HG03045 (cell line): ENCODE results near the gene PLXNA2.

Experiments used
- ATAC-seq: cut with Tn5 transposase; IDR thresholded peaks from one replicate; pipeline ENCODE4 v1.9.1; 2021; ENCODE audit warnings: mild to moderate bottlenecking, moderate library complexity; ENCODE audit not compliant: unreplicated experiment

PLXNA2 gene

GRCh38 chr1:208265525-208265924 lies 21.3 kb upstream of the PLXNA2 start:
- ATAC-seq, result no peak

GRCh38 chr1:208265122-208265469 lies 20.9 kb upstream of the PLXNA2 start:
- no peak for ATAC-seq

DNA sequence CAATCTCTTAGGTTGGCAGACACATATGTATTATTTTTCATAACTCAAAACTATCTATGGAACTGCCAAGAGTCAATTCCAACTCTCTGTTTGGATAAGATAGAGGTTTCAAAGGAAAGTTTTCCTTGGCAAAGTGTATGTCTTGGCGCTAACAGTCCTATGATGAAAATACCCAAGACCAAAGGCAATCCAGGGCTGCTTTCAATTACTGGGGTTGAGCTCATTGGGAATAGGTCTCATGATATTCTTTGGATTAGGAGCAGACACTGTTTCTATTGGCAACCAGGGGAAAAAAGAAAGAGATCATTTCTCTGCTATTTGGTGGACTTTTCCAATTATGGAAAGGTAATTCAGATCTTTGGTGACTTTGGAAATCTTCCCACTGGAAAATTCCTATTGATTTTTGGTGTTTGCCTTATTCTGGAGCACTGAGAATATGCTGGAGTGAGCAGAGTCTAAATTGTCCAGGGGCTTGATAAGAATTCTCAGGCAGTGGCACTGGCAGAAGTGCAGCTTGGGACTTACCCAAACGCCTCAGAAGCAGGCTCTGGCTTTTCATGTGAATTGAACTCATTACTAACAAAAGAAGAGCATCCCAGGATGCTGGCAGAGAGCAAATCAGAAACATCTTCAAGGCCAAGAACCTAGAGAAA lies 20.4 kb upstream of the PLXNA2 start:
- ATAC-seq, result no peak

DNA sequence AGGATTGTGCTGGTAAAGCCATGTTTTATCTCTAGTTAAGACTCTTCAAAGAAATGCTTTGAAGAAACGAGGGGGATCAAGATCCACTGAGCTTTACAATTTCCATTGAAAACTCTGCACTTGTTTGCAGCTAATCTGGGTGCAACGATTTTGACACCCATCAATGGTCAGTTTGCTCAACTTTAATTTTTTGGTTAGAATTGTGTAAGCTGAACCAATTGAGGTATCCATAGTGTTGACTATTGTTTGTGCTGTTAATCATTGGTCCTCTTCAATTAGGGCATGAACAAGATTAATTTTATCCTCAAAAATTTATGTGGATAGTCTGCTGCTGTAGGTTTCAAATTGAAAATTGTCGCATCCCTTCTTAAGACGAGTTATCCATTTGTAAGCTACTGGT lies 17.7 kb upstream of the PLXNA2 start:
- no peak for ATAC-seq

DNA sequence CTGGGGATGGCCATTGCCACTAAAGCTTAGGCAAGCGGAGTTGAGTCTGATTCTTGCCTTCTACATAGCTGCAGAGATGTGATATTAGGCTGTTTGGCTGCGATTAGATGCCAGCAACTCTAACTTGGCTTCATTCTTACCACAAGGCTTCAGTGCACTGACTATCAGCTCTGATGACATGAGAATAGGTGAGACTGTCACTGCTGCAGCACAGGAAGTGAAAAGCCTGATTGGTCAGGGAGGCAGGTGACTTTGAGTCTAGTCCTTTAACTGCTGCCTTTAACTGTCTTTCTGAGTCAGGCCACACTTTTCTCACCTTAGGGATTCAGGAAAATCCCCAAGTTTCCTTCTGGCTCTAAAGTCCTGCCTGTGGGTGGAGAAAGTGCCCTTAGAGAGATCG lies 14.1 kb upstream of the PLXNA2 start:
- ATAC-seq, result no peak

DNA sequence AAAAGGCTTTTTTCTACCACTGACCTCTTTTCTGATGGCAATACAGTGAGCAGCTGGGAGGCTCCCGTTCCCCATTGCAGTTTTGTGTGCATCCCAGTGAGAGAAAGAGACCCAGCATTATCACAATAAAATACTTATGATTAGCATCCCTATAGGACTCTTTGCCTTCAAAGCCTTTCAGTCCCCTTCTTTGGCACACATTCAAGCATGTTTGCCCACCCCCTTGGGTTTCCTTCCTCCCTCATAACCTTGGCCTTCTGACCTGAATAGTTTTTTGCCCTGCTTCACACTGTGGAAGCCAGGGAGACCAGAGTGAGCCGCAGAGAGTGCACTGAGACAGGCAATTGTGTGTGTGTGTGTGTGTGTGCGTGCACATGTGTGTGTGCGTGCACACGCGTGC lies 13.2 kb upstream of the PLXNA2 start:
- ATAC-seq, result no peak

DNA sequence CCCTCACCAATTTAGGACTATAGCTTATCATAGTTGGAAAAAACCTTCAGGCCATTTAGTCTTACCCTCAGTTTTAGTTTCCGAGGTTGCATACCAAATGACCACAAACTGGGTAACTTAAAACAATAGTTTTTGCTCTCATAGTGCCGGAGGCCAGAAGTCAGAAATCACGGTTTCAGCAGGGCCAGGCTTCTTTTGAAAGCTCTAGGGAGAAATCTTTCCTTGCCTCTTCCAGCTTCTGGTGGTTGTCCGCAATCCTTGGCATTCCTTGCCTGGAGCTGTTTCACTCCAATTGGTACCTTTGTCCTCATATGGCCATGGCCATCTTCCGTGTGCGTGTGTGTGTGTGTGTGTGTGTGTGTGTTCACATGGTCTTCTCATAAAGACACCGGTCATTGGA lies 12.4 kb upstream of the PLXNA2 start:
- no peak for ATAC-seq

DNA sequence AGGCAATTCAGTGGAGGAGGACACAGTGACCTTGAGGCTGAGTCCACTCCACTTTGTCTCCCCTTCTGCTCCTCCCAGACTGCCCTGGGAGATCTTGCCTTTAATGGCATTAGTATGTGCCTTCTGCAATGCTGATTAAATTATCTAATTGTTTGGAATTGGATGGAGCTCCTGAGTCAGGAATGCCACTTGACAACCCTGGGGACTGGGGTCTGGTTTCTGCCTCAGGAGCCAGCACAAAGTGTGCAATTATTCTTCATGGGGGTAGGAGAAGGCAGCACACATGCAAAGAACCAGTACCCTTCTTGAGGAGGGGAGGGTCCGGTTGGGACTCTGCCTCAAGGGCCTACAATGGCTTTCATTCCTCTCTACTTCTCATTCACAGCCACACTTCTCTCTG lies 11.9 kb upstream of the PLXNA2 start:
- no peak for ATAC-seq

- ATAC-seq, result no peak
Observed at GRCh38 chr1:208254862-208255261, 10.7 kb upstream of the PLXNA2 start.

GRCh38 chr1:208254376-208254775 lies 10.2 kb upstream of the PLXNA2 start:
- ATAC-seq, result no peak

GRCh38 chr1:208252836-208253576 lies 8.8 kb upstream of the PLXNA2 start:
- no peak for ATAC-seq

GRCh38 chr1:208251911-208252835 lies 8.0 kb upstream of the PLXNA2 start:
- ATAC-seq, result no peak

- ATAC-seq, result no peak
Observed at GRCh38 chr1:208251015-208251414, 6.8 kb upstream of the PLXNA2 start.

DNA sequence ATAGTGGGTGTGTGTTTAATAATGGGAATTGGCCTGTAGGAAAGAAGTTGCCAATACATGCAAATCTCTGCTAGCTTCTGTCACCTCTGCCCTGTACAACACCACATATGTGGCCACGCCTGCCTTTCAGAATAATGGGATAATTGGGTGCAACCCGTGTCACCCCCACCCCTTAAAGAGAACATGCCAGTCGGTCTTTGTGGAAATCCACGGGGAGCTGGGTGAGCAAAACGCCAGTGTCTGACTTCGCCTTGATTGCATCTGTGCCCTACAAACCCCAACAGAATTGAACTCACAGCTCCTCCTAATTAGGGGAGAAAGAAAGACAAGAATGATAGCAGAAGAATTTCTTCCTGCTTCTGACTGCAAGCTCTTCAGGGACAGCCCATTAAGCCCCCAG lies 6.4 kb upstream of the PLXNA2 start:
- no peak for ATAC-seq

DNA sequence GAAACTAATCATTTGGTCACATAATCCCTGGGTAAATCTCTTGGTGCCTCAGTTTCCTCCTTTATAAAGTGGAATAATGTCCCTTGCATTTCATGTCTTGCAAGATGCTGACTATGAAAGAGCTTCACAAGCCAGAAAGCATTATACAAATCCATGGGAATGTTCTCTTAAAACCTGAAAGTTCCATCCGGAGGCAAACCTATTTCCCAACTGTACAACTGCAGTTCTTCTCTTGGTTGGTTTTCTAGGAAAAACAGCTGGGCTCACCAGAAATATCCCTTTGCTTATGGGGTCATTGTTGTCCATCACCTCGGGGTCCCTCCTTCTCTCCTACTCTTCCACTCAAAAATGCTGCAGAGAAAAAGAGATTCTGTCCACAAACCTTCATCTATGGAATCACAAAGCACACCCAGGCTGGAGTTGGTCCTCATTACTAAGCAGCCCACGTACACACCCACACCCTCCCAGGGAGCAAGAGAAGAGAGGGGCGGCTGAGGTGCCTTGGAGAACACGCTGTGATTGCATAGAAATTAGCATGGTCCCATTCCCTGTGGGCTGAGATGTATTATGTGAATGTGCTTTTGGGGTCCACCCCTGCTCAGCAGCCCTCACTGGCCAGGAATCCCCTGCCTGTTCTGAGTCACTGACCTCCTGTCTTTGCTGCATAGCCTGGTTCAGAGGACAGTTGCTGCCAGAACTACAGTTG lies 5.0 kb upstream of the PLXNA2 start:
- ATAC-seq, result no peak

- no peak for ATAC-seq
Observed at GRCh38 chr1:208248307-208248801, 4.2 kb upstream of the PLXNA2 start.

DNA sequence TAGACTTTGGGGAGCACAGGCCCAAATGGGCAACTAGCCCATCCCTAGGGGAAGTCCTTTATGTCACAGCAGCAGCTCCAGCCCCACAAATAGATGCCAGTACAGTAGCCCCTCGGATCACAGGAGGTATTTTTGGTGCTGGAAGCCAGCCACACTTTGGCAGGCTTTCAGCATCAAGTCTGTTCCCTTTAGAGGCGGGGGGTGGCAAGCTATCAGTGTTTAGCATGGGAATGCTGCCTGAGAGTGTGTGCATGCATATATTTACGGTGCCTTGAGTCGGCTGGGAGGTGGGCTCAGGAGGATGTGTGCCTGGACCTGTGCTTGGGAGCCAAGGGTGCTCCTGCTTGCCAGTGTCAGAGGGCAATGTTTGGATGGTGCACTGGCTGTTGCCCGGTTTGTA lies 3.5 kb upstream of the PLXNA2 start:
- ATAC-seq, result no peak

- no peak for ATAC-seq
Observed at GRCh38 chr1:208245185-208245705, 1.1 kb upstream of the PLXNA2 start.

DNA sequence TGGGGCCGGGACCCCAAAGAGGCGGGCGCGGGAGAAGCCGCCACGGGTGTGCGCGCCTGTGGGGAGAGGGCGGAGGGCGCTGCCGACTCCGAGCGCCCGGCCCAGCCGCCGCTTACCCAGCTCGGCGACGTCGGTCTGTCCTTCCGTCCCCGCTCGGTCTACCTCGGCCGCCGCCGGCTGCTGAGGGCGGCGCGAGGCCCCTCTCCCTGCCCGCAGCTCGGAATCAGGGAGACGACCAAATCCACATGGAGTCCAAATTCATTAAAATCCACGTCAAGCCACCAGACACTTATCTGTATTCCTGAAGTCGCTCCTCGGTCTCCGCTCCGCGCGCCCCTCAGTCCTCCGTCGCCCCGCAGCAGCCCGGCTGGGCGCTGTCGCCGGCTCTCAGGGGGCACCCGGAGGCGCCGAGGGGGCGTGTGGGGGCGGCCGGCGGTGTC lies 637 bp downstream of the PLXNA2 start:
- ATAC-seq, result no peak

DNA sequence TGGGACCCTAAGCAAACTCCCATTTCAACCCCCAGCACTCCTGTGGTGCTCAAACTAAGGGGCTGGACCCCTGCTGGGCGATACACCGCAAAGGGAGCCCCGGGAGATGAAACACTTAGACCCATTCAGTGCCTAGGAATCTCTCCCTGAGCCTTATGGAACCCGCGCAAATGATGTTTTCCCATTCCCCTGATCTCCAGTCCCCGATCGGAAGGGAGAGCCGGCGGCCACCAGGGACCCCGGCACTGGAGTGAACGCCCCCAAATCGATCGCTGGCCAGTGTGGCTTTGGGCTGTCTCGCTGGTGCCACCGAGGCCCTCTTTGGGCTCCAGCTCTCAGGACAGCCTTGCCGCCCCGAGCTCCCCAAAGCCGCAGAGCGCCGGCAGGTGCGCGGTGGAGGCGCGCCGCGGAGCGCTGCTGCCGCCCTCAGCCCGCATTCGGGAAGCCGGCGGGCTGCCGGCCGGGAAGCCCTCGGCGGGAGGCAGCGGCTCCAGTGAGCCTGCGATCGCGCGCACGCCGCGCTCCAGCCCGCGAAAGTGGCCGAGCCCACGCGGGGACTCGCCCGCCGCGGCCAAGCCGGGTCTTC lies 1.1 kb downstream of the PLXNA2 start:
- ATAC-seq, result no peak
